Fibroblast of pulmonary artery (primary cell): ENCODE data around the gene ST8SIA1.
A peak's percentile ranks its signal among the peaks of the same experiment; 100 is the strongest.

Experiments used
- DNase-seq: peaks from one replicate; pipeline ENCODE4 v3.0.0-alpha.2; 2010; ENCODE audit warnings: low read depth
- H3K4me3 ChIP-seq: replicated peaks from 2 replicates; pipeline ENCODE4 v1.5.1; 2011; ENCODE audit warnings: low read depth, mild to moderate bottlenecking, control low read depth, low read length, moderate library complexity
- TF ChIP-seq, protein P1 (sequence below): IDR thresholded peaks from 2 replicates; pipeline ENCODE4 v1.5.1; 2011; ENCODE audit warnings: mild to moderate bottlenecking, control low read depth, low read length, inconsistent platforms; ENCODE audit errors: missing control alignments

ST8SIA1 gene

DNA sequence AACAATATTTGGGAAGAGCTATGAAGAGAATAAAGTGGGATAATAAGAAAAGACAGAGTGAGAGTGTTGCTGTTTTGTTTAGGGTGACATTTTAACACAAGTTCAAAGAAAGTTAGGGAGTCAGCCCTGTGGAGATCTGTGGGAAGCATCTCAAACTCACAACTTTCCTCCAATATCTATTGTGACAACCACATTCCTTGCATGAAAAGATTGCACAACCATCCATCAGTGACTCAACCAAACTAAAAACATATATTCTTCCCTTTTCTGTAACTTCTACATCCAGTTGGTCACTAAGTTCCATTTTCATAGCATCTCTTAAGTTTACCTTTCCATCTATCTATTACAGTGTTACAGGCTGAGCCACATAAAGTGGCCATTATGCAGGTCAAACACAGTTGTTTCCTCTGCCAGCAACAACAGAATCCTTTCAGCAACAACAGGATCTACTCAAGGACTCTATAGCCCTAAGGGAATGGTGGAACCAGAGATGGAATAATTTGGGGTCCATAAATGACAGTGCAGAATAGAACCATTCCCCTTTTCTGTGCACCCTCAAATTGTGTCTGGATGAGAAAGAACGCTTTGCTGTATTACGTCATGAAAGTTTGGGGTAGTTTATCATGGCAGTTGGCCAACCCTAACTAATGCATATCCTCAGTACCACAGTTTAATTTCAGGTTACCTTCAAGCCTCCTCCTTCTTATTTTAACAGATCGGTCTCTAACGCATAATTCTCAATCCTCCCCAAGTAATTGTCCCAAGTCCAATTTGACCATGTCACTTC, 118.8 kb downstream of the ST8SIA1 start:
- peak; percentile 53 for DNase-seq
- H3K4me3 ChIP-seq: no peak overlapping the region
- TF ChIP-seq, protein P1, sequence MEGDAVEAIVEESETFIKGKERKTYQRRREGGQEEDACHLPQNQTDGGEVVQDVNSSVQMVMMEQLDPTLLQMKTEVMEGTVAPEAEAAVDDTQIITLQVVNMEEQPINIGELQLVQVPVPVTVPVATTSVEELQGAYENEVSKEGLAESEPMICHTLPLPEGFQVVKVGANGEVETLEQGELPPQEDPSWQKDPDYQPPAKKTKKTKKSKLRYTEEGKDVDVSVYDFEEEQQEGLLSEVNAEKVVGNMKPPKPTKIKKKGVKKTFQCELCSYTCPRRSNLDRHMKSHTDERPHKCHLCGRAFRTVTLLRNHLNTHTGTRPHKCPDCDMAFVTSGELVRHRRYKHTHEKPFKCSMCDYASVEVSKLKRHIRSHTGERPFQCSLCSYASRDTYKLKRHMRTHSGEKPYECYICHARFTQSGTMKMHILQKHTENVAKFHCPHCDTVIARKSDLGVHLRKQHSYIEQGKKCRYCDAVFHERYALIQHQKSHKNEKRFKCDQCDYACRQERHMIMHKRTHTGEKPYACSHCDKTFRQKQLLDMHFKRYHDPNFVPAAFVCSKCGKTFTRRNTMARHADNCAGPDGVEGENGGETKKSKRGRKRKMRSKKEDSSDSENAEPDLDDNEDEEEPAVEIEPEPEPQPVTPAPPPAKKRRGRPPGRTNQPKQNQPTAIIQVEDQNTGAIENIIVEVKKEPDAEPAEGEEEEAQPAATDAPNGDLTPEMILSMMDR: no peak

DNA sequence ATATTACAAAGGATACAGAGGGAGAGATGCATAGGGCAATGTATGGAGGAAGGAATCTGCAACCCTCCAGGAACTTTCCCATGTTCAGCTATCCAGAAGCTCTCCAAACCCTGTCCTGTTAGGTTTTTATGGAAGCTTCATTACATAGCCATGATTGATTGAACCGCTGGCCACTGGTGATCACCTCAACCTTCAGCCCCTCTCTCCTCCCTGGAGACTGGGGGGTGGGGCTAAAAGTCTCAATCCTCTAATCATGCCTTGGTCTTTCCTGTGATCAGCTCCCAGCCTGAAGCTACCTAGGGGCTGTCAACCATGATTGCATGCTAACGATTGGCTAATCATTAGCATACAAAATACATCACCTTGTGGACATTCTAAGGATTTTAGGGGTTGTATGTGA, 123.4 kb downstream of the ST8SIA1 start:
- no peak overlapping the region for H3K4me3 ChIP-seq
- TF ChIP-seq, protein P1: no peak
- no peak for DNase-seq

DNA sequence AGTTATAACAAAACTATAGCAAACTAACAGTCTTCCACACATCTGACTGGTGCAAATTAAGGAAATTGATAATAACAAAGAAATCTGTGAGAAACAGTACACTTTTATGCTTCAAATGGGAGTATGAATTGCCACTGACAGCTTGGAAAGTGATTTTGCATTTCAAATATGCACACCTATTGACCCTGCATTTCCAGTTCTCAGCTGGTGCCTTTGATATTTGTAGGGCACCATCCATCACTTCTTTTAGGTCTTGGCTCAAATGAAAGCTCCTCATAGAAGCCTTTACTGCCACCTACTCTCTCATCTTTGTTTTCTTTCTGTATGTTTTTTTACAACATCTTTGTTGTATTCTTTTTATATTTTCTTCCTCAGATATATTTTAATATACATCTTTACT, 125.1 kb downstream of the ST8SIA1 start:
- TF ChIP-seq, protein P1: no peak
- no peak for DNase-seq
- H3K4me3 ChIP-seq: no peak overlapping the region

DNA sequence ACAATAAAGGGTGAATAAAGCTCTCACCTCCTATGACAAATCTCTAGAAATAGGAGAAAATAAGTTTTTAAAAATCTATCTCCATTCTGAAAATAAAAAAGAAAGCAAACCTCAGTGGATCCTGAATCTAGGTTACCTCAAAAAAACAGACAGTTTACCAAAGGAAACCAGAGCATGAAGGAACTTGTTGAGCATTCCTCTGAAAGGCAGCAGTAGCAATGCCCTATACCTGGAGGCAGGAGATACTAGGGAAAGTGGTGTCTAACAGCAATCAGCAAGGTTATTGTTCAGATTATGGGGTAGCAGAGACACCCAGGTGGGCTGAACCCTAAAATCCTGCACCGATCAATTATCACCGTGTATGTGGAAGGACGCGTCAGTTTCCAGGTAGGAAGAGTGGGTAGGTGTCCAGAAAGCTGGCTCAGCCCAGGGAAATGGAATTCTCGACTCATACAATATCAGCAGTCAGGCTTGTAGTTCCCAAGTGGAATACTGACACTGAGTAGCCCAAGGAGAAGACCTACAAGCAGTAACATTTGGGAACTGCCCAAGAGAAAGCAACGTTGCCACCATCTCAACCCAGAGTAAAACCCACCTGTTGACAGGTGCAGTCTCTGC, 128.3 kb downstream of the ST8SIA1 start:
- DNase-seq: no peak
- H3K4me3 ChIP-seq: no peak overlapping the region
- TF ChIP-seq, protein P1: no peak

DNA sequence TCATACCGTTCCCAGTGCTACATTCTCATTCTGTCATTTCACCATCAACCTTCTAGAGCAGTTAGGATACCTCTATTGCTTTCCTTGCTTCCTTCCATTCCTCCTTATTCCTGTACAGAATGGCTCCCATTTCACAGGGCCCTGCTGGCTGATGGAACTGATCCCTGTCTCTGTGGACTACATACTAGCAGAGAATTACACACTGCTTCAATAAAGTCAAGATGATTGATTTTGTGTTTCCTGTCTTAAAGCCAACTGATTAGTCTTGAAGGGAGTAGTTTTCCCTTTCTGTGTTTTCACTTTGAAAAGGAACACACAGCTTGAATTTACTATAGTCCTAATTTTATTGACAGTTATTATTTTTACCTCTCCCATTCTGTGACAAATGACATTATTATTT, 130.1 kb downstream of the ST8SIA1 start:
- TF ChIP-seq, protein P1: no peak
- H3K4me3 ChIP-seq: no peak overlapping the region
- DNase-seq: no peak

DNA sequence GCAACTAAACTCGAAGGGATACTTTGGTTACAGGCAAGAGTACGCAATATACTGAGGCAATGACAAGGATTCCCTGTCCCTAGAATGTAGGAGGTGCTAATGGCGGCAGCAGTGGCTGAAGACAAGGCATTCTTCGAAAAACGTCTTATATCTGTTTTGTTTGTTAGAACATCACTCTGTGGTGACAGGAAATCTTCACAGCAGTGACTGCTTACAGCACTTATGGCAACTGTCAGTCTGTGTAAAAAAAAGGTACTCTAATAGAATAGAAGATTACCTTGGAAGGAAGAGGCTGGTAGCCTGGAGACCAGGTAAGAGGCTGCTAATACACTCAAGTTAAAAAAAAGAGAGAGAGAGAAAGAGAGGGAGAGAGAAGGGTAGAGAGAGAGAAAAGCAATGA, 131.7 kb downstream of the ST8SIA1 start:
- TF ChIP-seq, protein P1: no peak
- DNase-seq: no peak
- H3K4me3 ChIP-seq: no peak overlapping the region
